CD14-positive monocyte (primary cell): Measurements from ENCODE around the gene PSMB2. TPM values are rescaled to one million over a fixed set of nuclear protein-coding genes. Genes with fewer than 3 reads are reported as not detected.
A peak's percentile ranks its signal among the peaks of the same experiment; 100 is the strongest.

Experiments
- DNase-seq, 3 donors: peaks; one replicate each; pipeline ENCODE4 v3.0.0-alpha.2; 2011 to 2022
- H2AFZ ChIP-seq: 2 replicates; pipeline ENCODE4 v1.6.0; 2012; ENCODE audit warnings: mild to moderate bottlenecking, low read depth, low read length, inconsistent platforms; ENCODE audit not compliant: insufficient read depth, poor library complexity, severe bottlenecking
- H3K27ac ChIP-seq, 2 donors: 1 replicate in 1 of 2; 2 replicates in 1 of 2; pipeline ENCODE4 v1.5.1; 2012 to 2013; ENCODE audit warnings: low read length in 2 of 2, control low read depth in 1 of 2, inconsistent platforms in 1 of 2, low read depth in 1 of 2, mild to moderate bottlenecking in 1 of 2
- H3K27me3 ChIP-seq, 2 donors: one replicate each; pipeline versions ENCODE4 v1.6.0 to v1.6.1; 2011 to 2013; ENCODE audit warnings: low read length in 2 of 2; ENCODE audit not compliant: control insufficient read depth in 2 of 2, insufficient read depth in 2 of 2
- H3K36me3 ChIP-seq, 2 donors: replicated peaks in 1 of 2; 1 replicate in 1 of 2; 2 replicates in 1 of 2; pipeline versions ENCODE4 v1.5.1 to v1.6.1; 2012 to 2013; ENCODE audit warnings: low read length in 2 of 2, control low read depth in 1 of 2, inconsistent platforms in 1 of 2, mild to moderate bottlenecking in 1 of 2; ENCODE audit not compliant: insufficient read depth in 2 of 2, control insufficient read depth in 1 of 2
- H3K4me1 ChIP-seq, 2 donors: 1 replicate in 1 of 2; 2 replicates in 1 of 2; pipeline versions ENCODE4 v1.5.1 to v1.6.1; 2012 to 2013; ENCODE audit warnings: low read length in 2 of 2, control low read depth in 1 of 2, inconsistent platforms in 1 of 2, mild to moderate bottlenecking in 1 of 2, moderate library complexity in 1 of 2; ENCODE audit not compliant: insufficient read depth in 2 of 2, control insufficient read depth in 1 of 2
- H3K4me2 ChIP-seq: replicated peaks from 2 replicates; pipeline ENCODE3; 2012; ENCODE audit warnings: low read length, moderate library complexity, mild to moderate bottlenecking; ENCODE audit not compliant: poor library complexity, severe bottlenecking; ENCODE audit errors: extremely low read depth
- H3K4me3 ChIP-seq, 3 experiments: fragments of 200-600 bp in 1 of 3; sonication (generic) in 1 of 3; replicated peaks in 1 of 3; 1 replicate in 2 of 3; 2 replicates in 1 of 3; pipeline ENCODE4 v1.5.1; 2011 to 2013; ENCODE audit warnings: low read length in 3 of 3, mild to moderate bottlenecking in 3 of 3, control low read depth in 2 of 3, low read depth in 2 of 3, inconsistent platforms in 1 of 3, moderate library complexity in 1 of 3
- H3K79me2 ChIP-seq: 2 replicates; pipeline ENCODE4 v1.6.0; 2012; ENCODE audit warnings: mild to moderate bottlenecking, control low read depth, inconsistent platforms, low read length, moderate library complexity; ENCODE audit not compliant: insufficient read depth
- H3K9ac ChIP-seq: 2 replicates; pipeline ENCODE4 v1.6.0; 2017; ENCODE audit warnings: low read length, mild to moderate bottlenecking; ENCODE audit not compliant: insufficient read depth, poor library complexity, severe bottlenecking
- H3K9me3 ChIP-seq, 2 donors: replicated peaks in 1 of 2; 1 replicate in 1 of 2; 2 replicates in 1 of 2; pipeline versions ENCODE4 v1.5.1 to v1.6.1; 2012 to 2013; ENCODE audit warnings: low read length in 2 of 2, control low read depth in 1 of 2; ENCODE audit not compliant: control insufficient read depth in 1 of 2, insufficient read depth in 1 of 2
- H4K20me1 ChIP-seq: 2 replicates; pipeline ENCODE4 v1.6.0; 2012; ENCODE audit warnings: mild to moderate bottlenecking, low read length, control low read depth, moderate library complexity; ENCODE audit not compliant: insufficient read depth
- H3K27ac Mint-ChIP-seq, 7 donors: one replicate each; pipeline ENCODE4 v1.8.0; 2020; ENCODE audit warnings: mild to moderate bottlenecking in 7 of 7, mixed read lengths in 7 of 7, moderate library complexity in 6 of 7, inconsistent platforms in 2 of 7
- H3K27me3 Mint-ChIP-seq, 3 donors: one replicate each; pipeline ENCODE4 v1.8.0; 2021 to 2022; ENCODE audit warnings: low read depth in 3 of 3, mild to moderate bottlenecking in 3 of 3, mixed read lengths in 3 of 3, moderate library complexity in 3 of 3, inconsistent platforms in 1 of 3
- H3K36me3 Mint-ChIP-seq, 2 donors: one replicate each; pipeline ENCODE4 v1.8.0; 2020; ENCODE audit warnings: mixed read lengths in 2 of 2, inconsistent platforms in 1 of 2, mild to moderate bottlenecking in 1 of 2
- H3K4me1 Mint-ChIP-seq: one replicate; pipeline ENCODE4 v1.8.0; 2020; ENCODE audit warnings: mild to moderate bottlenecking, mixed read lengths
- H3K4me3 Mint-ChIP-seq, 2 donors: one replicate each; pipeline ENCODE4 v1.8.0; 2020; ENCODE audit warnings: mild to moderate bottlenecking in 2 of 2, mixed read lengths in 2 of 2, moderate library complexity in 1 of 2
- H3K9me3 Mint-ChIP-seq, 7 donors: one replicate each; pipeline ENCODE4 v1.8.0; 2020 to 2022; ENCODE audit warnings: mixed read lengths in 7 of 7, mild to moderate bottlenecking in 6 of 7, moderate library complexity in 6 of 7, inconsistent platforms in 2 of 7
- WGBS: methylation state at CpG from one replicate; pipeline ENCODE4 v1.1.5; 2013; ENCODE audit warnings: missing lambda C conversion rate; ENCODE audit not compliant: insufficient coverage; 5-methylcytosine and 5-hydroxymethylcytosine counted together
- intact Hi-C, 2 donors: fragments of 100-400 bp; cut with micrococcal nuclease; formaldehyde crosslinking; loops; one replicate each; pipeline versions ENCODE4 v1.15.0 to v1.15.1; 2023
- polyA plus RNA-seq, 3 donors: library from polyadenylated mRNA; depleted of rRNA in 1 of 3; unstranded in 2 of 3; stranded (reverse) in 1 of 3; fragments of 300-500 nt in 2 of 3; fragments of >200 nt in 1 of 3; fragmentation: Illumina TruSeq in 2 of 3; gene quantifications; 1 replicate in 2 of 3; 2 replicates in 1 of 3; pipeline ENCODE4 v1.2.3, GENCODE V29; 2012 to 2021
- TF ChIP-seq, protein P1 (sequence below): fragments of 200-600 bp; IDR thresholded peaks from one replicate; pipeline ENCODE4 v1.8.0; 2022; ENCODE audit warnings: antibody characterized with exemption, mild to moderate bottlenecking

Gene PSMB2
- polyA plus RNA-seq, 3 donors, result 27.9 to 84.1 (median 78.6) TPM

DNA sequence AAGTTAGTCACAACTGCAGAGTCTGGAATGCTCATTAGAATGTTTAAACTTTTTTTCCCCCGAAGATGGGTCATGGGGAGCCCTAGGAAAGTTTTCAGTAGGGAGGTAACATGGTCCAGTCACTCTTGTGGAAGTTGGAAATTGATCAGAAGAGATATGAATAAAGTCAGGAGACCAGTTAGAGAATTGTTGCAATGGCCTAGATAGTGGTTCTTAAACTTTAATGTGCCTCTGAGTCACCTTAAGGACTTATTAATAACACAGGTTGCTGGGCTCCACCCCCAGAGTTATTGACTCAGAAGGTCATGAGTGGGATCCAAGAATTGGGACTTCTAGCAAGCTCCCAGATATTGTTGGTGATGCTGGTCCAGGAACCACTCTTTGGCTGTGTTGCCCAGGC is 71.4 kb downstream of the PSMB2 start:
- Mint-ChIP-seq H3K36me3 (peaks cover 31 to 36% of the 10 kb centered on the region in 2 donors), H3K4me1 (peaks cover 16% of the 10 kb centered on the region), H3K4me3 (no peak overlapping the region), H3K27me3 (peaks cover 16 to 29% (median 18%) of the 10 kb centered on the region in 3 donors), H3K27ac (no peak overlapping the region), H3K9me3 (peaks cover 0 to 5% (median 0%) of the 10 kb centered on the region in 7 donors)
- Histone ChIP-seq H2AFZ (no peak overlapping the region), H3K9me3 (no peaks in the 10 kb centered on the region), H3K9ac (no peak overlapping the region), H3K27ac (no peak overlapping the region), H3K4me2 (no peak overlapping the region), H3K79me2 (no peaks in the 10 kb centered on the region), H3K36me3 (peaks cover 4 to 22% of the 10 kb centered on the region in 2 donors), H3K4me3 (no peak overlapping the region), H3K27me3 (peaks cover 6 to 22% of the 10 kb centered on the region in 2 donors), H4K20me1 (no peaks in the 10 kb centered on the region), H3K4me1 (peaks cover 10 to 13% of the 10 kb centered on the region in 2 donors)
- TF ChIP-seq, protein P1, sequence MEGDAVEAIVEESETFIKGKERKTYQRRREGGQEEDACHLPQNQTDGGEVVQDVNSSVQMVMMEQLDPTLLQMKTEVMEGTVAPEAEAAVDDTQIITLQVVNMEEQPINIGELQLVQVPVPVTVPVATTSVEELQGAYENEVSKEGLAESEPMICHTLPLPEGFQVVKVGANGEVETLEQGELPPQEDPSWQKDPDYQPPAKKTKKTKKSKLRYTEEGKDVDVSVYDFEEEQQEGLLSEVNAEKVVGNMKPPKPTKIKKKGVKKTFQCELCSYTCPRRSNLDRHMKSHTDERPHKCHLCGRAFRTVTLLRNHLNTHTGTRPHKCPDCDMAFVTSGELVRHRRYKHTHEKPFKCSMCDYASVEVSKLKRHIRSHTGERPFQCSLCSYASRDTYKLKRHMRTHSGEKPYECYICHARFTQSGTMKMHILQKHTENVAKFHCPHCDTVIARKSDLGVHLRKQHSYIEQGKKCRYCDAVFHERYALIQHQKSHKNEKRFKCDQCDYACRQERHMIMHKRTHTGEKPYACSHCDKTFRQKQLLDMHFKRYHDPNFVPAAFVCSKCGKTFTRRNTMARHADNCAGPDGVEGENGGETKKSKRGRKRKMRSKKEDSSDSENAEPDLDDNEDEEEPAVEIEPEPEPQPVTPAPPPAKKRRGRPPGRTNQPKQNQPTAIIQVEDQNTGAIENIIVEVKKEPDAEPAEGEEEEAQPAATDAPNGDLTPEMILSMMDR, result no peak
- DNase-seq, result no peak
- intact Hi-C loops, result loop anchor here (2.0 to 10.0 kb wide), 5 partner anchors 75 to 203 kb away; partner anchors contain the start of gene PSMB2 (in 1 of the 2)
- WGBS, result 88% methylated on average over 1 of the region's 1 CpG

DNA sequence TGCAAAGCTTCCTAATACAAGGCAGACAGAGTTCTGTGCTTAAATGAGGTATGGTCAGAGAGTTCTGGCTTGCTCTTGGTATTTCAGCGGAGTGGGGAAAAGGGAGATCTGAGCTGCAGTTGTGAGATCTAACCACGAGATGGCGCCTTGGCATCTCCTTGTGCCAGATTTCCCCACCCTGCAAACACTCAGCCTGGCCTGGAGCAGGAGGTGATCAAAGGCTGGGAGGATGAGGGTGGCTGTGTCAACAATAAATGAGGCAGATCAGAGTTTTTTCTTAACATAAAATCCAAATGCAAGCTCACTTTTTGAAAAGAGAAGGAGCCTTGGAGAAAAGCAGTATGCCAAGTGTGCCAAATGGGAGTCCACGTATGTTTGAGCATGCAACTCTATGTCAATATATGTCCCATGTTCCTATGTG is 72.3 kb downstream of the PSMB2 start:
- Histone ChIP-seq H3K4me1 (peaks cover 9 to 11% of the 10 kb centered on the region in 2 donors), H3K27ac (no peak overlapping the region), H3K79me2 (no peaks in the 10 kb centered on the region), H3K27me3 (peaks cover 6 to 15% of the 10 kb centered on the region in 2 donors), H3K9me3 (no peaks in the 10 kb centered on the region), H3K4me2 (no peak overlapping the region), H4K20me1 (no peaks in the 10 kb centered on the region), H3K4me3 (no peak overlapping the region), H3K9ac (no peak overlapping the region), H3K36me3 (peaks cover 4 to 27% of the 10 kb centered on the region in 2 donors), H2AFZ (no peak overlapping the region)
- Mint-ChIP-seq H3K4me3 (no peak overlapping the region), H3K9me3 (no peaks in the 10 kb centered on the region), H3K27me3 (peaks cover 14 to 23% (median 15%) of the 10 kb centered on the region in 3 donors), H3K36me3 (peaks cover 40 to 44% of the 10 kb centered on the region in 2 donors), H3K27ac (peak overlapping the region in 1 of 7 donors; percentile 21), H3K4me1 (peaks cover 15% of the 10 kb centered on the region)
- intact Hi-C loops, result loop anchor here (2.0 to 5.0 kb wide), 3 partner anchors 153 to 204 kb away; no protein-coding TSS in a partner anchor
- peak; percentile 38 to 63 (median 53) for DNase-seq
- no CpG with 5 or more reads among the region's 4 CpGs for WGBS
- TF ChIP-seq, protein P1, result peak; percentile 91
